GM10248 (cell line): Measurements from ENCODE around the gene SEC14L3.

ENCODE experiments used
- CTCF ChIA-PET: fragments of 300-600 bp; sonication (Branson Sonifier 250); formaldehyde crosslinking; extraction: SDS; loops from one replicate; lab custom pipeline; 2021; ENCODE audit warnings: antibody characterized with exemption; lab: Yijun Ruan, JAX
- POLR2A ChIA-PET: fragments of 350-650 bp; sonication (Branson Sonifier 250); formaldehyde crosslinking; extraction: SDS; loops from one replicate; lab custom pipeline; 2020; ENCODE audit warnings: antibody characterized with exemption; lab: Yijun Ruan, JAX
- DNase-seq: peaks from one replicate; pipeline ENCODE4 v3.0.0; 2012; ENCODE audit errors: extremely low spot score
- CTCF ChIP-seq: IDR thresholded peaks from 2 replicates; pipeline ENCODE4 v1.5.1; 2012; ENCODE audit warnings: mild to moderate bottlenecking, low read depth; ENCODE audit errors: extremely low read depth, missing control alignments, control extremely low read depth

SEC14L3 gene

GRCh38 chr22:30502153-30502552, 30.3 kb upstream of the SEC14L3 start:
- no peak for DNase-seq
- ChIA-PET POLR2A (no interaction called here), CTCF (interaction anchor here (1.0 to 1.4 kb wide), 2 partner anchors 12 to 16 kb away, joined by 3 to 4 read pairs; no protein-coding TSS in a partner anchor)
- no peak for TF ChIP-seq CTCF

GRCh38 chr22:30500628-30501027, 28.8 kb upstream of the SEC14L3 start:
- no peak for DNase-seq
- TF ChIP-seq CTCF: no peak
- ChIA-PET CTCF (interaction anchor here (1.8 kb wide), 1 partner anchor 110 kb away, joined by 5 read pairs; no protein-coding TSS in a partner anchor), POLR2A (no interaction called here)

- POLR2A ChIA-PET: interaction anchor here (0.6 kb wide), 1 partner anchor 89 kb away, joined by 3 read pairs; no protein-coding TSS in a partner anchor
- DNase-seq: no peak
- no peak for TF ChIP-seq CTCF
- CTCF ChIA-PET: interaction anchor here (1.2 kb wide), 1 partner anchor 52 kb away, joined by 4 read pairs; no protein-coding TSS in a partner anchor
Measured at GRCh38 chr22:30497466-30498150, 25.8 kb upstream of the SEC14L3 start.

- ChIA-PET POLR2A (no interaction called here), CTCF (interaction anchor here (1.6 to 1.9 kb wide), 2 partner anchors 10 to 16 kb away, joined by 4 to 7 read pairs; no protein-coding TSS in a partner anchor)
- no peak for TF ChIP-seq CTCF
- DNase-seq: no peak
Measured at GRCh38 chr22:30495041-30495784, 23.4 kb upstream of the SEC14L3 start.

GRCh38 chr22:30492144-30492543, 20.3 kb upstream of the SEC14L3 start:
- TF ChIP-seq CTCF: no peak
- no peak for DNase-seq
- POLR2A ChIA-PET: interaction anchor here (0.7 kb wide), 1 partner anchor 68 kb away, joined by 4 read pairs; no protein-coding TSS in a partner anchor
- CTCF ChIA-PET: no interaction called here

- no peak for DNase-seq
- ChIA-PET POLR2A (no interaction called here), CTCF (no interaction called here)
- no peak for TF ChIP-seq CTCF
Measured at GRCh38 chr22:30491381-30491780, 19.6 kb upstream of the SEC14L3 start.
